Epithelial cell of esophagus (primary cell): ENCODE measurements around the gene CCDC13.
A peak's percentile ranks its signal among the peaks of the same experiment; 100 is the strongest.

Source experiments
- DNase-seq: peaks from one replicate; pipeline ENCODE4 v3.0.0; 2010; ENCODE audit warnings: low read depth
- H3K4me3 ChIP-seq: 2 replicates; pipeline ENCODE4 v1.5.1; 2011; ENCODE audit warnings: mild to moderate bottlenecking, low read length, control low read depth
- CTCF ChIP-seq: IDR thresholded peaks from 2 replicates; pipeline ENCODE4 v1.5.1; 2011; ENCODE audit warnings: low read depth, mild to moderate bottlenecking, low read length, control low read depth, inconsistent platforms; ENCODE audit not compliant: insufficient read depth; ENCODE audit errors: missing control alignments

CCDC13 gene

GRCh38 chr3:42804106-42804830 is 31.2 kb upstream of the CCDC13 start, which contains the start of gene HIGD1A:
Gene HIGD1A, minus strand, starts transcription at chr3:42804490. Its CDS starts 10,237 bp downstream, at chr3:42794253.
- H3K4me3 ChIP-seq: peak within 1 kb of the TSS; percentile 95
- DNase-seq: peak; percentile 99
- no peak for TF ChIP-seq CTCF

- no peak for TF ChIP-seq CTCF
- DNase-seq: peak; percentile 30
Observed at GRCh38 chr3:42803414-42804105, 30.5 kb upstream of the CCDC13 start.

GRCh38 chr3:42802876-42803413 is 29.9 kb upstream of the CCDC13 start:
- no peak for TF ChIP-seq CTCF
- peak overlapping the region; percentile 95 for H3K4me3 ChIP-seq
- DNase-seq: no peak

More at GRCh38 chr3:42803414-42804105, 30.5 kb upstream of the CCDC13 start:
- peak overlapping the region; percentile 95 for H3K4me3 ChIP-seq

- TF ChIP-seq CTCF: no peak
- no peak for DNase-seq
Observed at GRCh38 chr3:42801784-42802183, 28.7 kb upstream of the CCDC13 start.

GRCh38 chr3:42801048-42801620 is 28.1 kb upstream of the CCDC13 start:
- TF ChIP-seq CTCF: no peak
- H3K4me3 ChIP-seq: no peak overlapping the region
- no peak for DNase-seq

More at GRCh38 chr3:42801784-42802183, 28.7 kb upstream of the CCDC13 start:
- H3K4me3 ChIP-seq: no peak overlapping the region

- TF ChIP-seq CTCF: no peak
- no peak for DNase-seq
Observed at GRCh38 chr3:42800251-42800650, 27.2 kb upstream of the CCDC13 start.

More at GRCh38 chr3:42800251-42800650, 27.2 kb upstream of the CCDC13 start:
- H3K4me3 ChIP-seq: no peak overlapping the region
